CMK (cell line): ENCODE results near the gene TSNAX.

ENCODE experiments used
- DNase-seq: peaks from one replicate; pipeline ENCODE4 v3.0.0-alpha.2; 2010; ENCODE audit warnings: low read depth

The TSNAX gene

DNA sequence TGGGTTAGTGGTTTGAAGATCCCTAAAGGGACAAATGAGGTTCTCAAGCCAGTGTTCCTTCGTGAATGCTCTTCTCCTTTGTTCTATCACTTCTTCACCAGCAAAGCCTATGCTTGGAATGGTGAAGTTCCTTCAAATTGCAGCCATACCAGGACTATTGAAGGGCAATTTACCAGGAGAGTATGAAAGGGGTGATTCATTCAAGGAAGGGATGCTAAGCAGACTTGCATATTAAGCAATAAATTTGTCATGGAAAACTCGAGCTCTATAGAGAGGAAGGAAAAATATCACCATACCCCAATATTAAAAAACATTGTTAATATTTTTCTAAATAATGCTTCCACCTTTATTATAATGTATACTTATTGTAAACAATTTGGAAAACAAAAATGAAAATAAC is 9.3 kb upstream of the TSNAX start:
- no peak for DNase-seq

DNA sequence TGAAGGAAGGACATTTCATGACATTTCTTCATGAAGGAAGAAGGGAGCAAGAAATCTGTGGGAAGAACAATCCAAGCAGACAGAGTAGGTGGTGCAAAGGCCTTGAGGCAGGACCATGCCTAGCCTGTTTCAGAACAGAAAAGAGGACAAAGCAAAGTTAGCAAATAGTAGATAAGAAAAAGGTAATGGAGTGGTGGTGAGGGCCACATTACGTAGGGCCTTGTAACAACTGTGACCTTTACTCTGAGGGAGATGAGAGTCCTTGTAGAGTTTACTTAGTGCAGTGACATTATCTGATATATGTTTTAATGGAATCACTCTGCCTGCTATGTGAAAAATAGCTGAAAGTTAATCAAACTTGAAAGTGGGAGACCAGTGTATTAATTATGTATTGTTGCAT is 6.4 kb upstream of the TSNAX start:
- no peak for DNase-seq

DNA sequence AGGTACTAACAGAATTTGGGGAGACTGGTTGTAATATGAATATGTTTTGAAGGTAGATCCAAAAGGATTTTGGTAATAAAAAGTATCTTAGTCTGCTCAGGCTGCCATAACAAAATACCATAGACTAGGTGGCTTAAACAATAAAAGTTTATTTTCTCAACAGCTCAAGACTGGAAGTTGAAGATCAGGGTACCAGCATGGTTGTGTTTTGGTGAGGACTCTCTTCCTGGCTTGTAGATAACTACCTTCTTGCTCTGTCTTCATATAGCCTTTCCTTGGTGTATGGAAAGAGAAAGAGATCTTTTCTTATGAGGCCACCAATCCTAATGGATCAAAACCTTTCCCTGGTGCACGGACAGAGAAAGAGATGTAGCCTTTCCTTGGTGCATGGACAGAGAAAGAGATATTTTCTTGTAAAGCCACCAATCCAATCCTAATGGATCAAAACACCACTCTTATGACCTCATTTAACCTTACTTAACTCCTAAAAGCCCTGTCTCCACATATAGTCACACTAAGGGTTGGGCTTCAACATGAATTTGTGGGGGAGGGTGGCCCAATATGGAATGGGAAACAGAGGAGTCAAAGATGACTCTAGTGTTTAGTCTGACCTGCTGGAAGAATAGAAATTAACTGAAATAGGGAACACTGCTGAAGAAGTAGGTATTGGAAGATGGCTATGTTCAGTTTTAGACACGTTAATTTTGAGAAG is 5.4 kb upstream of the TSNAX start:
- DNase-seq: no peak

DNA sequence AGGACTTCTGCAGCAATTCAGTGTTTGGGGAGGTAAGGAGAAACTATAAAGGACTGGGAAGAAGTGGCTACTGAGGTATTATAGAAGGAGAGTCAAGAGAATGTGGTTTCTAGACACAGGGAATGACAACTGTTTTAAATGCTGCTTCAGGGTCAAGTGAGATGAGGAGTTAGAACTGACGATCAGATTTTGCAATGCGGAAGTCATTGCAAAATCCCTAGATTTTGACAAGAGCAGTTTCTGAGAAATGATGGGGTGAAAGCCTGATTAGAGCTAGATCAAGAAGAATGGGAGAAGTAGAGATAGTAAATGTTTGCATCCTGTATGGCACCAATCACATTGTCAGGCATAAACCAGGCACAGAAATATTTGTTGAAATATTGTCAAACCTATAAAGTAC is 4.7 kb upstream of the TSNAX start:
- no peak for DNase-seq

DNA sequence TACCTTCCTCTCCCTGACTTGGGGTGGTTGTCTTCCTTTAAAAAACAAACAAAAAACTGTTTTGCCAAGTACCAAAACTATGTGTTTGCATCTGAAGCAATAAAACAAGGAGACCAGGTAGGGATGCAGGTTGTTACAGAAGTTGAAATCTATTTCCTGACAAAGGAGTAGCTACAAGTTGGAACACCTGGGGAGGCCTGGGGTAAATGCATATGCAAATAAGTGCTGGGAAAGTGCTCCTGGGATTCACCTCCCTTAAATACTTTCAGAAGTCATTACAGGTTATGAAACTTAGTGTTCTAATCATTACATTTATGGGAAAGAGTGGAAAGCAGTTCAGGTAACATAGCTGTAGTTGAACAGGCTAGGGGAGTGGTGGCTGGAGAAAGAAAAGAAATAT is 1.9 kb upstream of the TSNAX start:
- DNase-seq: no peak

DNA sequence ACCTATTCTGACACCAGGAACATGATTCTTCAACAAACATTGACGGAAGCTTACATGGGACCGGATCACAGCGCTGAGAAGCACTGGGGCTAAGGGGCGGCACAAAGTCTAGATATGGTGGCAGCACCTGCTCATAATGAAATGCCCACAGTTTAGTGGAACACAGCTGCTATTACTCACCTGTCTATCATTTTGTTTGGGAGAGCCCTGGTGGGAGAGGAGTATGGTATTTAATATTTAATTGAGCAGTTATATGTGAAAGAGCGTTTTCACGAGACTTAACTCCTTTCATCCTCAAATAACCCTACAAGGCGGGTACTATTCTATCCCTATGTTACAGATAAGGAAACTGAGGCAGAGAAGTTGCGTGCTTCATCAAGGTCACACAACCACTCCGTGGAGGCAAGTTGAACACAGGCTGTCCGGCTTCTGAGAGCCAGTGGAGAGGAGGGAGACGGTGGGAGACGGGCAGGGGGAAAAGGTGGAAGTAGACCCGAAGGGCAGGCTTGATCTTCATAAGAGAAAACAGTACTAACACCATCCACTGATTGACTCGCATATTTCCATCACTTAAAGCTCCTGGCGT is 790 bp upstream of the TSNAX start:
- DNase-seq: no peak

DNA sequence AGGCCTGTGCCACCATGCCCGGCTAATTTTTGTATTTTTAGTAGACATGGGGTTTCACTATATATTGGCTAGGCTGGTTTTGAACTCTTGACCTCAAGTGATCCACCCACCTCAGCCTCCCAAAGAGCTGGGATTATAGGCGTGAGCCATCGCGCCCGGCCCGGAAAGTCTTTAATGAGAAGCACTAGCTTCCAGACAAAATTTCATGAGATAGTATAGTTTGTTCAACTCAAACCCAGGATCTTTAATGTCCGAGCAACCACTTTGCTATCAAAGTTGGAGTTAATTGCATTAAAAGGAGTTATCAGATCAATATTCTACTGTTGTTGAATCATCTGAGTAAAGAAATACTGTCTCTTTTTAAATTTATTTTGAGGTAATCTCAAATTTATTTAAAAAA is 4.8 kb downstream of the TSNAX start:
- no peak for DNase-seq

DNA sequence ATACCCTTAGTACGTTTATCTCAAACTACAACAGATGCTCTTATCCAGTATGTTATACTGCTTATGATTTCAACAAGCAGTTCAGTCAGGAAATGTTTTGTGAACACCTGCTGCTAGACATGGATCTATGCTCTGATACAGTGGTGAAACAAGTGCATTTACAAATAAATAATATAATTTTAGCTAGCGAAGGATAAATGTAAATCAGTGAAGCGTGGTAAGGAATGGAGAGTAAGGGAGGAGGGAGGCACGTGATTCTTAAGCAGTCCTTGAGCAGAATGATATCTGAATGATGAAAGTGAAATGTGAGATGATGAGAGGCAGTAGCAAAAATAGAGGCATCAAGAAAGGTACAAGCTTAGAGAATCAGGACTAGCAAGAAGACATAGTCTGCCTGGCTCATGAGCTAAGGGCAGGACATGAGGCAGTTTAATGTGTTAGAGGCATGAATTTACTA is 6.3 kb downstream of the TSNAX start:
- DNase-seq: no peak

DNA sequence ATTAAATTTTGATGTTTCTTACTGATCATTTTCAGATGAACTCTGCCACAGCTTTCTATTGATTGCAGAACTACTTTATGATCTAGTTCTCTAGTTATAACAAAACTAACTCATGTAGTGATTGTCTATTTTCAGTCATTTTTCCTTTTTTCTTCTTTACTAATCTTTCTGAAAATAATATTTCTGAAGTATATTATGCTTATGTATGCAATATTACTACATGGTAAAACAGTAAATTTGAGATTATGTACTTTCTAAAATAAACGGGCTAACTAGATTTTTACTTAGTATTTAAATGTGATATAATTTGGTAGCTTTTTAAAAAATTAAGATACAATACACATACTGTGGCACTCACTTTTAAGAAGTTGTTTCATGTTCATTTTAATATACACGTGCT is 7.6 kb downstream of the TSNAX start:
- no peak for DNase-seq

DNA sequence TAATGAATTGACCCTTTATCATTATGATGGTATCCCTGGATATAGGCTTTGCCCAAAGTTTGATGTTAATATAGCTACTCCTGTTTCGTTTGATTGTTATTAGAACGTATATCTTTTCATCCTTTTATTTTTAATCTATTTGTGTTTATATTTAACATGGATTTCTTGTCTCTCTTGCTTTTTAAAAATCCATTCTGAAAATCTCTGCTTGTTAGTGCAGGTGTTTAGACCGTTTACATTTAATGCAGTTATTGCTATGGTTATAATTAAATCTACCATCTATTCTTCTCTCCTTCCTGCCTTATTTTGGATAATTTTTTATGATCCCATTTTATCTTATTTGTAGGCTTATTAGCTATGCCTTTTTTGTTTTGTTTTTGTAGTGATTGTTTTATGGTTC is 12.4 kb downstream of the TSNAX start:
- DNase-seq: no peak

DNA sequence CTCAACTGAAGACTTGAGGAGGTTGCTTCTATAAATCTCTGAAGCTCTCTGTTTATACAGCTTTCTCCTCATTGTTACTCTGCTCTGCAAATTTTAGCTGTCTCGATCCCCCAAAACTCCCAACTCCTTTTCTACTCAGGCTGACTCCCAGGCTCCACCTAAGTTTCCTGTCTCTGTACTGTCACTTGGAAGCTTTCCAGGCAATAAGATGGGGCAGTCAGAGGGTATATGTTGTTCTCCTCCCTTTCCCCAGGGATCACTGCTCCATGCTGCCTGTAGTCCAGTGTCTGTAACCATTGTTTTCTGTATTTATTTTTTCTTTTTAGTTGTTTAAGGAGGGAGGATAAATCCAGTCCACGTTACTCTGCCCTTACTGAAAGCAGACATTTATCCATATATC is 13.4 kb downstream of the TSNAX start:
- no peak for DNase-seq

DNA sequence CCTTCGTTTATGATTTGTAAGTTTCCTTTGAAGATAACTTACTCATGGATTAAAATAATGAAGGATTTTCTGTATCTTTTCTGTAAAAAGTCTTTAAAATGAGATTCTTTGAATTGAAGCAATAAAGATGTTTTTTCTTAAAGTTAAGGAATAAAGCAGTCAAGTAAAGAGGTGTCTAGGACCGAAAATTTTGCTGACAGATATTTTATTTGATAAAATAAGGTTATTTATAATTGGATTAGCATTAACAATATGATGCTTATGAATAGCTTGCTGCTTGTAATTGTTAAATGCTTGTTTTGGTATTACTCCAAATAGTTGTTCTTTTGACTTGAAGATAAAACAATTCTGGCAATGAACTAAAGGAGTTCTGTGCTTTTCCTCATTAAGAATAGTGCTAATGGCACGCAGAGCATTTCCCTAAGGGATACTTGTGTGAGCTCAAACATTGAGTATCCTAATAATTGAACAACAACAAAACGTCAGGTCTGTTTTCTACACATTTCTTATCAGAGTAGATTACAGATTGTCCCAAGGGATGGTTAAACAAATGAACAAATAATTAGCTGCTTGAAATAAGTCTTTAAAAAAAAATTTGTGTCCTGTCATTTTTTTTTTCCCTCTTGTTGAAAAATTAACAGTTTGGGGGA is 16.6 kb downstream of the TSNAX start:
- DNase-seq: no peak

DNA sequence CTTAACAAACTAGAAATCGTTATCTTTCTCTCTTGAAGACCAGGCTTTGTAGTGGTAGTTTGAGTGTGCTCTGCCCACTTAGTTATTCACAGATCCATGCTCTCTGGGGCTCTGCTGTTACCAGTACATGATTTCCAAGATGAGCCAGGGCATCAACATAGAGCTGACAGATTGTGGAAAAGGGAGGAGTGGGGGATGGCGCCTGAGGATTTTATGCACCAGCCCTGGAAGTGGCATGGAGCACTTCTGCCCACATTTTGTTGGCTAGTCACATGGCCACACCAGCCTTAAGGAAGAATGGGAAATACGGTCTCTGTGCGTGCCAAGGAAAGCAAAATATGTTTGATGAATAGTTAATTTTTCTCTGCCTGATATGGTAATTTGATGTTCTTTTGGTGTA is 18.2 kb downstream of the TSNAX start:
- DNase-seq: no peak

DNA sequence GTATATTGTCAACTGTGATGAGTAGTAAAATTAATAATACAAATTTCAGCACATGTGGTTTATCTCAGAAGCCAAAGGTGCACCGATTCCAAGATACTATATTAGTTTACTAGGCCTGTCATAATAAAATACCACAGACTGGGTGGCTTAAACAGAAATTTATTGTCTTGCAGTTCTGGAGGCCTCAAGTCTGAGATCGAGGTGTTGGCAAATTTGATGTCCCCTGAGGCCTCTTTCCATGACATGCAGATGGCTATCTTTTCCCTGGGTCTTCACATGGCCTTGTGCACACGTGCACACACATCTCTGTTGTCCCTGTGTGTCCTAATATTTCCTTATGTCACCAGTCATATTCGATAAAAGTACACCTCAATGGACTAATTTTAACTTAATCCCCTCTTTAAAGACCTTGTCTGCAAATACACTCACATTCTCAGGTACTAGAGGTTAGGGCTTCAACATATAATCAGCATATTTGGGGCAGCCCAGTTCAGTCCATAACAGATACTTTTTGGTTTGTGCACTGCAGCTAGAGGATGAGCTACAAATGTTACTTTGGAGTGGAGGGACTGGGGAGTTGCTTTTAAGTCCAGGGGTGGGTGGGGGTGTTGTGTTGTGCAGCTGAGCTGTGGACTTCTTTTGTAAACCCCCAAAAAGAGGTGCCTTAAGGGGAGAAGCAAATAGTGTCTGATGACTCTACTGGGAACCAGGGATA is 21.4 kb downstream of the TSNAX start:
- no peak for DNase-seq

DNA sequence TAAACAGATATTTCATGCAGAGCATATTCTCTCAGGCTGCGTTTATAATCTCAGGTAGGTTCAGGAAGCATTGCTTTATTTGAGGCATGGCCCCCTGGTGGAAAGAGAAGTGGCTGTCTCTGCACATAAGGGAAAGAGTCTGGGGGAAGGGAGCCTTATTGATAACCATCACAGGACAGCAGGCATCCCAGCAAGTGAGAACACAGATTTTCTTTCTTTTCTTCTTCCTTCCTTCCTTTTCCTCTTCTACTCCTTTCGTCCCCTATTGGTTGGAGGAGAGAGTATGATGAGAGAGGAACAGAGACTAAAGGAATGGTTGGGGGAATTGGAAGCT is 21.9 kb downstream of the TSNAX start:
- DNase-seq: no peak

DNA sequence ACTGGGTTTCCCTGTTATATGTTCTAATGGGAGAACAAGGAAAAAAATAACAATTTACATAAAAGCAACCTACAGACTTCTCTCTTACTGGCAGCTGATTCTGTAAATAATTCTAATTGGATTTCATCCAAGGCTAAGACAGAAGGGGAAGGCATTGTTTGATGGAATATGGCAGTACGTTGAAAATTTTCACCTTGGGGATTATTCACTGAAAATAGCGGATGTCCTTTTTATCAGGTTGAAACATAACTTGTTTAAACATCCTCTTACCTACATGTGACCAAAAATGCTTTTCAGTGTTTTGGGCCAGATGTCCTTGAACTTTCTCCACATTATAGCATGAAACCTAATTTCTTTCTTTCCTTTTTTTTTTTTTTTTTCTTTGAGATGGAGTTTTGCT is 24.9 kb downstream of the TSNAX start:
- DNase-seq: no peak

DNA sequence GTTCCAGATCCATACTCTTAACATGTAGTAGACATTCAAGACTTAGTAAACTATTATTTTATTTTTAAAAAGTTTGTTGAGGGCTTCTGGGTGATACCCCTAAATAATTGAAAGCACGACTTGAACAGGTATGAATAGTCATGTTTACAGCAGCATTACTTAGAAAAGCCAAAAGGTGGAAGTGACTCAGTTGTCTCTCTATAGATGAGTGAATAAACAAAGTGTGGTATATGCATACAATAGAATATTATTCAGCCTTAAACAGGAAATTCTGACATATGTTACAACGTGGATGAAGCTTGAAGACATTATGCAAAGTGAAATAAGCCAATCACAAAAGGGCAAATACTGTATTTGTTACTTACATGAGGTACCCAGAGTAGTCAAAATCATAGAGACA is 26.5 kb downstream of the TSNAX start:
- no peak for DNase-seq

DNA sequence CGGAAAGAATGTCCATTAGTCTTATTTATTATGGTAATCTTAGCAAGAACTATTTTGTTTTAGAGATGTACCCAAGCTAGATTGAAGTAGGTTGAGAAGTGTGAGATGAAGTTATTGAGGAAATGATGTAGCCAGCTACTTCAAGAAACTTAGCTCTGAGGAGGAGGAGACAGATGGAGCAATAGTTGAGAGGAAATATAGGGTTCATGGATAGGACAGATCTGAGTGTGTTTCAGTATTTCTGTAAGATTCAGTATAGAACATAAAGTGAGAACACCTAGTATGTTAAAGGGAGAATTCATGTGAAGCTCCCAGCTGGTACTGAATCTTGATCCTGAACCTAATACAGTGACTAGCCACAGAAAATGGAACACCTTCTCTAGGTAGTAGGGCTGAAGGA is 28.9 kb downstream of the TSNAX start:
- no peak for DNase-seq

DNA sequence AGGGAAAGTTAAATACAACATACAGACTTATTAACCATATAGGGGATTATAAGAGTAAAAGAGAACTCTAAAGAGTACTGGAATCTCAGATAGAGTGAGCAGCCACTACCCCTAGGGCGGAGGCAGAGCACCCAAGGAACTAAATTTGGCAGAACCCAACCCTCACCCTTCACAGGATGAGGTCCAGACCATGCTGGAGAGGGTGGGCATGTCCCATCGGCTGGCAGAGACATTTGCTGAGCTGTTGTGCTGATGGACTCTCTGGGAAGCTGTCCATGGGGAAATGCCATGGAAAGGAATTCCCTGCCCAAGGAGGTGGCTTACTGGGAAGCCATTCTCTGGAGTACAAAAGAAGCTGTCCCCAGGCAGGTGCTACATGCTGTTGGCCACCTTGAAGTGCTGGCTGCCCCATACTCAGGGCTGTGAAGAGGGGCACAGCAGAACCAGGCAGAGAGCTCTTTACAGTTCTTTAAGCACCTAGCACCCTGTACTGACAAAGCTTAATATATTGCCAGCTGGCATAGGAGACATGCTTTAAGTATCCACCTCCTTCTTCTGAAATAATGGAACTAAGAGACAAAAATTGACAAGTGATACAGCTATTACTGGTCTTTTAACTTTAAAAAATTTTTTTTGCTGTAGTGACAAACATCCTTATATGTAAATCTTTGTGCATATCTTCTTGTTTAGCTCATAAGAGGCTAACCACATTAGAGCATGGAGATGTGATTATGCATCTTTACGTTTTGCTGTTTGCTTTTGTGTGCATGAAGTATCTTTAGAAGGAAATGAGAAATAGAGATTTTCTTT is 29.6 kb downstream of the TSNAX start:
- no peak for DNase-seq

DNA sequence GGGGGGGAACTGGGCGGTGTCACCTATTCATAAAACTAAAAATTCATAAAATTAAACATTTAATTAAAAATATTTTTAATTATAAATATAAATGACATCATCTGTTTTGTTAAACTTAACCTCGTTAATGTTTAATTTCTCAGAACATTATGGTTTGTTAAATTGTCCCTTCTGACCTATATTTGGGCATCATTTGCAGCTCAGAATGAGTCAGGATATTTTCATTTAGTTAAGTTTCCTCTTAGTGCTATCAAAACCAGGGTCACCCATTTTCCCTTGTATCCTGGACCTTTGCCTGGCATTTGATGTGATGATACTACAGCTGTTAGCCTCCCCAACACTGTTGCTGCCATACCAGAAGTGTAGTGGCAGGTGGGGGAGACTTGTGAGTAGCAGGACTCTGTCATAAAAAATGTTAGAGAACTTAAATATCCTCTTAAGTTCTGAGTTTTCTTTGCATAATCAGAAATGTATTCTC is 30.3 kb downstream of the TSNAX start:
- no peak for DNase-seq

DNA sequence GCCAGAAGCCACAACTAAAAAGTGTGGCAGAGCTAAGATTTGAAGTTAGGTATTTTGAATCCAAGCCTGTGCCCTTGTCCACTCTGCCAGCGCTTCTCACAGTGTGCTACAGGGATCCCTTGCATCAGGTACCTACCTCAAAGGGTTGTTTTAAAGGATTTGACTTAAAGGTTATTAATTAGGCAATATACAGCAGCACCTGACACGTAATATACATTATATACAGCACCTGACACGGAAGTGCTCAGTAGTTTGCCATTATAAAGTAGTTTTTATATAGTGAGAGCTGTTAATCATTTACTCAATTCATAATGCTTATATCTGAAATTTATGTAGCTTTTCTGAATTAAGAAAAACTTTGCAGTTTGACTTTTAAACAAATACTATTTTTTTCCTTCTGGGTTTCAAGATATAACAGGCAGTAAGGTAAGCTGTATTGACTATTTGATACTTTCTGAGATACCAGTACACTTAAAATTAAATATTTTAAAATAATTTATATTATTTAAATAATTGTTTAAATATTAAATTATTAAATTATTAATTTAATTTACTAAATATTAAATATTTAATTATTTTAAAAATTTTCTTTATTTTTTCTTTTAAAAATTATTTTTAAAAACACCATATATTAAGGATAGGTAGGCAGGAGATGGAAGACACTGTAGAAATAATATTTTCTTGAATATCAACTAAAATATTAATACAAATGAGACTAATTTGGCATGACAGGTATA is 33.3 kb downstream of the TSNAX start:
- no peak for DNase-seq

DNA sequence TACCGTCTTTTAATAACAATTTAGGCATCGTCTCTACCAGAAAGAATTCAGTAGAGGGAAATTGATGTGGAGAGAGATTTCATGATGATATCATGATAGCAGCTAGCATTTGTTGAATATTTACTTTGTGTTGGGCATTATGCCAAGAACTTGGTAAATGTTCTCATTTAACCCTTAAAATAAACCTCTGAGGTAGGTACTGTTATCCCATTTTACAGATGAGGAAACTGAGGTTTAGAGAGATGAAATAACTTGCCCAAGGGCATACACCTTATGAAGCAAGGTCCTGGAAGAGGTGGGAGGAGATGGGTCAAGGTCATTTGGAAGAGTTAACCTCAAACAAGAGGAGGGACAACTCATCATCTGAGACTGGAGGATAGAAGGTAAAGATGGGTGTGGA is 34.8 kb downstream of the TSNAX start:
- DNase-seq: no peak
